ENCODE data around the gene PHKA2. TPM values are rescaled to one million over a fixed set of nuclear protein-coding genes. Genes with fewer than 3 reads are reported as not detected.
A peak's percentile ranks its signal among the peaks of the same experiment; 100 is the strongest.
"Not testable (repeated sequence)": the region's sequence is repeated elsewhere in the genome, so short reads cannot be mapped to it uniquely, and the experiment has no call there.

Gene PHKA2, protein sequence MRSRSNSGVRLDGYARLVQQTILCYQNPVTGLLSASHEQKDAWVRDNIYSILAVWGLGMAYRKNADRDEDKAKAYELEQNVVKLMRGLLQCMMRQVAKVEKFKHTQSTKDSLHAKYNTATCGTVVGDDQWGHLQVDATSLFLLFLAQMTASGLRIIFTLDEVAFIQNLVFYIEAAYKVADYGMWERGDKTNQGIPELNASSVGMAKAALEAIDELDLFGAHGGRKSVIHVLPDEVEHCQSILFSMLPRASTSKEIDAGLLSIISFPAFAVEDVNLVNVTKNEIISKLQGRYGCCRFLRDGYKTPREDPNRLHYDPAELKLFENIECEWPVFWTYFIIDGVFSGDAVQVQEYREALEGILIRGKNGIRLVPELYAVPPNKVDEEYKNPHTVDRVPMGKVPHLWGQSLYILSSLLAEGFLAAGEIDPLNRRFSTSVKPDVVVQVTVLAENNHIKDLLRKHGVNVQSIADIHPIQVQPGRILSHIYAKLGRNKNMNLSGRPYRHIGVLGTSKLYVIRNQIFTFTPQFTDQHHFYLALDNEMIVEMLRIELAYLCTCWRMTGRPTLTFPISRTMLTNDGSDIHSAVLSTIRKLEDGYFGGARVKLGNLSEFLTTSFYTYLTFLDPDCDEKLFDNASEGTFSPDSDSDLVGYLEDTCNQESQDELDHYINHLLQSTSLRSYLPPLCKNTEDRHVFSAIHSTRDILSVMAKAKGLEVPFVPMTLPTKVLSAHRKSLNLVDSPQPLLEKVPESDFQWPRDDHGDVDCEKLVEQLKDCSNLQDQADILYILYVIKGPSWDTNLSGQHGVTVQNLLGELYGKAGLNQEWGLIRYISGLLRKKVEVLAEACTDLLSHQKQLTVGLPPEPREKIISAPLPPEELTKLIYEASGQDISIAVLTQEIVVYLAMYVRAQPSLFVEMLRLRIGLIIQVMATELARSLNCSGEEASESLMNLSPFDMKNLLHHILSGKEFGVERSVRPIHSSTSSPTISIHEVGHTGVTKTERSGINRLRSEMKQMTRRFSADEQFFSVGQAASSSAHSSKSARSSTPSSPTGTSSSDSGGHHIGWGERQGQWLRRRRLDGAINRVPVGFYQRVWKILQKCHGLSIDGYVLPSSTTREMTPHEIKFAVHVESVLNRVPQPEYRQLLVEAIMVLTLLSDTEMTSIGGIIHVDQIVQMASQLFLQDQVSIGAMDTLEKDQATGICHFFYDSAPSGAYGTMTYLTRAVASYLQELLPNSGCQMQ
- total RNA-seq, result 10 to 100 TPM; 25.1 to 25.9 TPM

DNA sequence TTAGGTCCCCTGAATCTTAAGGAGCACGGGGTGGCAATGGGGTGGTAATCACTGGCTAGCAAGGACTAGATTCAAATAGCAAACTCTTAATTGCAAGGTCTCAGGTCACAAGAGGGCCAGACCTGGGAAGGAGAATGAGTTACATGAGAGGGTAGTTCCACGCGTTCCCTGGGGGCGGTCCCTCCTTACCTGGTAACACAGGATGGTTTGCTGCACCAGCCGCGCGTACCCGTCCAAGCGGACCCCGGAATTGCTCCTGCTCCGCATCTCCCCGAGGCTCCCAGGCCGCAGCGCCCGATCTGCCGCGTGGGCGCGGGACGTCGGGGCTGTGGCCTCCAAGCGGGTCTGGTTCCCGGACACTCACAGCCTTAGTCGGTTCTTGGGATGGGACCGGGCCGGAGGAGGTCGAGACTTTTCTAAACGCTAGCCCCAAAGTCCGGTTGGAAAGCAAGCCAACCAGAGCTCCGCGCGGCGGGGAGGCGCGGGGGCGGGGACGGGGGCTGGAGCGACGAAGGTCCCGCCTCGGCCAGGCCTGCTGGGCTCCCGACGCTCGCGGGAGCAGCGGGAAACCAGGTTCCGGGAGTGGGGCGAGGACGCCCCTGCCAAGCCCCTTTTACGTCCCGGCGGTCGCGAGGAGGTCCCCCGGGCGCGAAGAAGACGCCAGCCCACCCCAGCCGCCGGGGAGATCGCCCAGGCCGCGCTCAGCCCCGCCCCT, at the start of gene PHKA2:
TSS of gene PHKA2 (minus strand) at position 449 of the 715 bp plus-strand sequence. CDS start at position 267, 182 bp downstream.
- no peaks in the 10 kb centered on the region for H3K36me3 Mint-ChIP-seq
- no peaks in the 10 kb centered on the region for H3K9me3 Mint-ChIP-seq
- ATAC-seq, result peak; percentile 46 to 56
- DNase-seq (ENCODE audit: low spot score in 2 of 2), result no peak
- H3K27ac Mint-ChIP-seq, result peak within 1 kb of the TSS; percentile 78

DNA sequence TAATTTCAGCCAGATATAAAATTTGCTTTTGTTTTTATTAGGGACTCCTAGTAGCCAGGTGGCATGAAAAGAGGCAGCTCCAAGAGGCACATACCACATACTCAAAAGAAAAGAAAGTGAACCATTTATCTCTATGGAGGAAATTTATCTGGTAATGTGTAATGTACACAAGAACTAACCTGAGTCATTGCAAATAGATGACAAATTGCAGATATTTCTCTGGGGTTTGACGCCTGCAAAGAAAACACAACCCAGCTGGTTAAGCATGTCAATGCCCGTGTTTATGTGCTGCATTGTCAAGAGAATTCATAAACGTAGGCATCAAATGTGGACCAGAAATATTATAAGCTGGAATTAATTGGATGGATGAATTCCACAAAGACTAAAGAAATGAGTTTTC, 46.9 kb upstream of the PHKA2 start:
- H3K36me3 Mint-ChIP-seq, result no peaks in the 10 kb centered on the region
- no peak for DNase-seq (ENCODE audit: low spot score in 2 of 2)
- H3K27ac Mint-ChIP-seq, result no peak overlapping the region
- no peak for ATAC-seq
- H3K9me3 Mint-ChIP-seq, result no peaks in the 10 kb centered on the region

GRCh38 chrX:19028560-19028959, 44.6 kb upstream of the PHKA2 start:
- ATAC-seq (no peak), DNase-seq (ENCODE audit: low spot score in 2 of 2) (no peak)
- Mint-ChIP-seq H3K27ac (no peak overlapping the region), H3K9me3 (no peaks in the 10 kb centered on the region), H3K36me3 (no peaks in the 10 kb centered on the region)

DNA sequence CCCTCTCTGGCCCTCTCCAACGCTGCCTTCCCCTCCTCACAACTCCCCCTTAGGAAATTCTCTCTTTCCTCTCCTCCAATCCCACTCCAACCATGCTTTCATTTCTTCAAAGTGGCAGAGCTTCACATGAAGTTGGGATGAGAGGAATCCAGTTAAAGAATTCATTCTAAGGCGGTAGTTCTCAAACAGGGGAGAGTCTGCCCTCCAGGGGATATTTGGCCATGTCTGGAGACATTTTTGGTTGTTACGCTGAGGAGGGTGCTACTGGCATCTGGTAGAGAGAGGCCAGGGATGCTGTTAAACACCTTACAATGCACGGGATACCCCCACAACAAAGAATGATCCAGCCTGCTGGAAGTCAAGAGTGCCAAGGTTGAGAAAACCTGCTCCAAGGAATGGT, 40.5 kb upstream of the PHKA2 start:
- Mint-ChIP-seq H3K36me3 (no peaks in the 10 kb centered on the region), H3K9me3 (no peaks in the 10 kb centered on the region), H3K27ac (no peak overlapping the region)
- DNase-seq (ENCODE audit: low spot score in 2 of 2) (no peak), ATAC-seq (no peak)

DNA sequence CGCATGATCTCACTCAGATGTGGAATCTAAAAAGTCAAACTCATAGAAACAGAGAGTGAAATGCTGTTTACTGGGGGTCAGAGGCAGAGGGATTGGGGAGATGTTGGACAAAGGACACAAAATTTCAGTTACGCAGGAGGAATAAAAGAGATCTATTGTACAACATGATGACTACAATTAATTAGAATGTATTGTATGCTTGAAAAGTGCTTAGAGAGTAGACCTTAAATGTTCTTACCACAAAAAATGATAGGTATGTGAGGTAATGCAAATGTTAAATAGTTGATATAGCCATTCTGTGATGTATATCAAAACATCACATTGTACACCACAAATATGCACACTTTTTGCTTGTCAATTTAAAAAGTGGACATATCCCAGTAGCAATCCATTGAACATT, 36.1 kb upstream of the PHKA2 start:
- no peak for ATAC-seq
- H3K27ac Mint-ChIP-seq, result no peak overlapping the region
- DNase-seq (ENCODE audit: low spot score in 2 of 2), result no peak
- H3K9me3 Mint-ChIP-seq, result no peaks in the 10 kb centered on the region
- no peaks in the 10 kb centered on the region for H3K36me3 Mint-ChIP-seq

DNA sequence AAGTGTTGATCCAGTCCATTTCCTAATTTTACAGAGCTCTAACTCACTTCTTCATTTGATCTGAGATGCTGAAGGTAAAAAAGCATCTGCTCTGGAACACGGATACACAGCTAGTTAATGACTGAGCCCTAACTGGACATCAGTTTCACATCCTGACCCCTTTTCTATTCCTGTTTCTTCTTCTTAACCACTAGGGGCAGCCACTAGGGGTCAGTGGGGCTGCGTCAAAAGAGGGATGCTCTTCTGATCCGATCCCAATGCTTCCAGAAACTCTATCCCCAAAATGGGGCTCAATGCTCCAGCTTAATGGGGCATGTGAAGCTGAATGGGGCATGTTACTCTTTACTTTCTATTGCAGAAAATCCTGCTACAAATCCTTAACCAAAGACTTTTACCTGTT, 33.4 kb upstream of the PHKA2 start:
- DNase-seq (ENCODE audit: low spot score in 2 of 2) (no peak), ATAC-seq (no peak)
- Mint-ChIP-seq H3K27ac (no peak overlapping the region), H3K36me3 (no peaks in the 10 kb centered on the region), H3K9me3 (no peaks in the 10 kb centered on the region)

DNA sequence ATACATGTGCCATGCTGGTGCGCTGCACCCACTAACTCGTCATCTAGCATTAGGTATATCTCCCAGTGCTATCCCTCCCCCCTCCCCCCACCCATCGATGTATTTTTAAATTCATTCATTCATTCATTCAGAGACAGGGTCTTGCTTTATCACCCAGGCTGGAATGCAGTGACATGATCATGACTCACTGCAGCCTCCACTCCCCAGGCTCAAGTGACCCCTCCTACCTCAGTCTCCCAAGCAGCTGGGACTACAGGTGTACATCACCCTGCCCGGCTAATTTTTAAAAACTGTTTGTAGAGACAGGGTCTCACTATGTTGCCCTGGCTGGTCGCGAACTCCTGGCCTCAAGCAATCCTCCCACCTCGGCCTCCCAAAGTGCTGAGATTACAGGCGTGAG, 32.7 kb upstream of the PHKA2 start:
- DNase-seq (ENCODE audit: low spot score in 2 of 2); H3K36me3 Mint-ChIP-seq; ATAC-seq; H3K9me3 Mint-ChIP-seq; H3K27ac Mint-ChIP-seq: not testable (repeated sequence)

GRCh38 chrX:19007868-19008267, 24.0 kb upstream of the PHKA2 start:
- no peaks in the 10 kb centered on the region for H3K9me3 Mint-ChIP-seq
- H3K27ac Mint-ChIP-seq, result no peak overlapping the region
- ATAC-seq (no peak), DNase-seq (ENCODE audit: low spot score in 2 of 2) (no peak)
- H3K36me3 Mint-ChIP-seq, result no peaks in the 10 kb centered on the region

DNA sequence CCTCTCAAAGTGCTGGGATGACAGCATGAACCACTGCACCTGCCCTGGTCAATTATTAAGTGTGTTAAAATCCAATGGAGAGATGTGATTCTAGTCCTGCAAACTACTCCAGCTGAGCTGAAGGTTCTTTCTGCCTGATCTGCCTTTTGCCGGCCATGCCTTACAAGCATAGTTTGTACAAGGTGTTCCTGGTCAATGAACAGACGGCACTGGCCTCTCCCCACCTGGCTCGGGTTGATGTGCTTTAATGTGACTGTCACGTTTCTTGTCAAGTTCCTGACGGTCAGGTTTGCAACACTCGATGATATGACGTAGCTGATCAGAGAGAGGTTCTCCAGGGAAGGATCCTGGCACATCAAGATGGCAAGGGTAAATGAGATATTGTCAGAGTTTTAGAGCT, 23.1 kb upstream of the PHKA2 start:
- Mint-ChIP-seq H3K36me3 (no peaks in the 10 kb centered on the region), H3K27ac (no peak overlapping the region), H3K9me3 (no peaks in the 10 kb centered on the region)
- no peak for DNase-seq (ENCODE audit: low spot score in 2 of 2)
- ATAC-seq, result no peak

DNA sequence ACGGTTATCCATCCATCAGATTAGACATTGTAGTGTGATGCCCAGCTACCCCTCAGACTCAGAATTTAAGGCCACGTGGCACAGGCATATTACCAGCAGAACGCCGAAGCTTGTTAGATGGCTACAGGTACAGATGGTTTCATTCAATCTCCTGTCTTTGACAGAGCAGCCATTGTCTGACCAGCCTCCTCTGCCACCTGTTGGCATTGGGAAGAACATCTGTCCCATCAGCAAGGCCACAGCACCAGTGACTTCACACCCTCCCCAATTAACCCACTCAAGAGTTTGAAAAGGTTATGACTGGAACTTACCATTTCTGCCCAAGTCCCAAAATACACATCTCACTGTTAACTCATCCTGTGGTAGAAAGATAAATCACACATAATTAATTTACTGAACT, 22.0 kb upstream of the PHKA2 start:
- Mint-ChIP-seq H3K9me3 (no peaks in the 10 kb centered on the region), H3K36me3 (no peaks in the 10 kb centered on the region), H3K27ac (no peak overlapping the region)
- DNase-seq (ENCODE audit: low spot score in 2 of 2) (no peak), ATAC-seq (no peak)

DNA sequence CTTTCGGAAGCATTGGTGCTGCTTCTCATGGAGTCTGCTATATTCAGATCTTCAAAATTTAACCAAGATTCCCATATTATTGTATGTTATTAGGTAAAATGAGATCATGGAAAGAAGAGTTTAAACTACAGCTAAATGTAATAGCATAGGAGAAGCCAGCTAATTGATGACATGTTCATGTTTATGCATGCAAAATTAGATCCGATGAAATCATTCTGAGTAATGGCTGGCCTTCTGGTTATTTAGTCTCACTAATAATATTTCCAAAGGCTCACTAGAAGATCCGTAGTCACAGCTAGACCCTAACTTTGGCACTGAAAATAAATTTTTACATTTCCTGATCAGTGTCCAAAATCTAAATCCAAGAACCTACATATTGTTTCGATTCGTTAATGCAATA, 19.8 kb upstream of the PHKA2 start:
- DNase-seq (ENCODE audit: low spot score in 2 of 2), result no peak
- no peak overlapping the region for H3K27ac Mint-ChIP-seq
- no peaks in the 10 kb centered on the region for H3K36me3 Mint-ChIP-seq
- no peaks in the 10 kb centered on the region for H3K9me3 Mint-ChIP-seq
- ATAC-seq, result no peak

GRCh38 chrX:18998653-18999052, 14.7 kb upstream of the PHKA2 start:
- H3K36me3 Mint-ChIP-seq, result no peaks in the 10 kb centered on the region
- DNase-seq (ENCODE audit: low spot score in 2 of 2), result no peak
- no peaks in the 10 kb centered on the region for H3K9me3 Mint-ChIP-seq
- ATAC-seq, result no peak
- H3K27ac Mint-ChIP-seq, result no peak overlapping the region

GRCh38 chrX:18997916-18998315, 14.0 kb upstream of the PHKA2 start:
- no peaks in the 10 kb centered on the region for H3K36me3 Mint-ChIP-seq
- ATAC-seq (no peak), DNase-seq (ENCODE audit: low spot score in 2 of 2) (no peak)
- no peaks in the 10 kb centered on the region for H3K9me3 Mint-ChIP-seq
- no peak overlapping the region for H3K27ac Mint-ChIP-seq

DNA sequence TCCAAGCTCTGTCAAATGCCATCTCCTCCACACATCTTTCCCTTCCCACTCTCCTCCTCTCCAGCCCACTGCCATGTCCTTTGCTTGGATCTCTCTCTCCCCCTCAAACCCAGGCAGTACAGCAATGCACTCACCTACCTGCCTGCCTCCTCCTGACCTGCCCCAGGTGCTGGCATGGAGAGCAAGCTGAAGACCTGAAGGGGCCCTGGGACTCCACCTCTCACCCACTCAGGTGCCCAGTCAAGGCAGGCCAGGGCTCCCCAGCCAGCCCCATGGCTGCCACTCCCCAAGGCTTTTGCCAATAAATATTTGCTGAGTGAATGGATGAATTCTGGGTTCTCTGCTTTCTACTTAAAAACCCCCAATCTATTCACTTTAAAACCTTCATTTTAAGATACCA, 12.6 kb upstream of the PHKA2 start:
- Mint-ChIP-seq H3K36me3 (no peaks in the 10 kb centered on the region), H3K9me3 (no peaks in the 10 kb centered on the region), H3K27ac (no peak overlapping the region)
- ATAC-seq, result no peak
- DNase-seq (ENCODE audit: low spot score in 2 of 2), result no peak

DNA sequence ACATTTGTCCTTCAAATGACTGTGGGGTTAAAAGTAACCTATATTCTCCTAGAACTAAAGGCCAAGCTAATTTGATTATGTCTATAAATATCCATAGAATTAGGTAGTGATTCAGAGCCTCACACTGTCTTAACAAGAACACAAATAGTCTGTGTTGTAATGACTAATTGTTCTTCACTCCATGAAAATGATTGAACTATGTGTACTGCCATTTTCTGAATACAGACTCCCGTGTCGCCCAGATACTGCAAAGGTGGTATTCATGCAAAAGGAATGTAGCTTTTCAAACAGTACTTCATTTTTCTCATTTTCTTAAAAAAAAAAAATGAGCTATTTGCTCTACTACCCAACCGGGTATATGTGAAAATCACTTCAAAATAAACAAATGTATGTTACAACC, 11.3 kb upstream of the PHKA2 start:
- no peaks in the 10 kb centered on the region for H3K9me3 Mint-ChIP-seq
- DNase-seq (ENCODE audit: low spot score in 2 of 2) (no peak), ATAC-seq (no peak)
- no peaks in the 10 kb centered on the region for H3K36me3 Mint-ChIP-seq
- no peak overlapping the region for H3K27ac Mint-ChIP-seq

GRCh38 chrX:18994713-18995112, 10.8 kb upstream of the PHKA2 start:
- ATAC-seq (no peak), DNase-seq (ENCODE audit: low spot score in 2 of 2) (no peak)
- Mint-ChIP-seq H3K9me3 (no peaks in the 10 kb centered on the region), H3K27ac (no peak overlapping the region), H3K36me3 (no peaks in the 10 kb centered on the region)

All from activated naive CD4-positive, alpha-beta T cell treated with anti-CD3 and anti-CD28 coated beads, Interleukin-2, amount 50 U/mL, for 72 hours (primary cell).